HG02571 (cell line): ENCODE data around the gene GPR75.
"Not testable (repeated sequence)": the region's sequence is repeated elsewhere in the genome, so short reads cannot be mapped to it uniquely, and the experiment has no call there.

Source experiments
- ATAC-seq: cut with Tn5 transposase; IDR thresholded peaks from one replicate; pipeline ENCODE4 v1.9.1; 2021; ENCODE audit warnings: mild to moderate bottlenecking, moderate library complexity; ENCODE audit not compliant: unreplicated experiment

The GPR75 gene

GRCh38 chr2:53854678-53855077 is 5.1 kb downstream of the GPR75 start:
- no peak for ATAC-seq

DNA sequence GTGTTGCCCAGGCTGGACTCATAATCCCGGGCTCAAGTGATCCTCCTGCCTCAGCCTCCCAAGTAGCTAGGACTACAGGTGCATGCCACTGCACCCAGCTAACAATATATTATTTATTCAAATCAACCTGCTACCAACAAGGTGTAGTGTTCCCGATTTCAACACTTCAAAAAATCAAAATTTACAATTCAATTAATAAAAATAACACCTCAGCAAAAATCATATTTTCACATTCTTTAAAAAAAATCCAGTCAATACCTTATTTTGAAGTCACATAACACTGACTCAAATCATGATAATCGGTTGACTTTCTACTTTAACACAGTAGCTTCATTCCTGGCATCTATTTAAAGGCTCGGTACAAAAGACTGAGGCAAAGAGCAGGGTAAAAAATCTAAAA is 7.2 kb downstream of the GPR75 start:
- no peak for ATAC-seq

GRCh38 chr2:53851052-53851757 is 8.6 kb downstream of the GPR75 start:
- ATAC-seq, result not testable (repeated sequence)

DNA sequence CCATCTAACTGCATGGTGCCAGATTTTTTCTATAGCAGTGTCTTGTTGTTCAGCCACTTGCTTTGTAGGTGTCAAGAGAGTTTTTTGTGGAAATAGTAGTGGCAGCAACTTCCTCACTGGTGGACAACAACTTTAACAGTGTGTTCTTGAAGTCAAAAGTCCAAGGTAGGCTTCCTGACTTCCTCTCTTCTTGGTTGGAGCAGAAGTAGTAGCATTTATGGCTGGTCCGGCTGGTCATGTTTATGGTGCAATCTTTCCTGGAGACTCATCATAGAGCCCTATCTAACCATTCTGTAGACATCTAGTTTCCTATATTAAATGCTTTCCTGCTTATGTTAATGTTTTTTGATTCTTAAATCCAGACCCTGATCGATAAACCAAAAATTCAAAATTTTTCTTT is 11.7 kb downstream of the GPR75 start:
- no peak for ATAC-seq

DNA sequence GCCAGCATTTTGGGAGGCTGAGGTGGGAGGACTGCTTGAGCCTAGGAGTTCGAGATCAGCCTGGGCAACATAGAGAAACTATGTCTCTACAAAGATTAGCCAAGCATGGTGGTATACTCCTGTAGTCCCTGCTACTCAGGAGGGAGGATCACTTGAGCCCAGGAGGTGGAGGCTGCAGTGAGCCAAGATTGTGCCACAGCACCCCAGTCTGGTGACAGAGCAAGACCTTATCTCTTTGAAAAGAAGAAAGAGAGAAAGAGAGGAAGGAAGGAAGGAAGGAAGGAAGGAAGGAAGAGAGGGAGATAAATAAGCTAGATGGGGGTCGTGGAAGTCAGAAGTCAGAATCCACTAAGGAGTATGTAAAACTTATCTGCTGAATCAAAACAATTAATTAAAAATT is 16.2 kb downstream of the GPR75 start:
- ATAC-seq, result no peak

DNA sequence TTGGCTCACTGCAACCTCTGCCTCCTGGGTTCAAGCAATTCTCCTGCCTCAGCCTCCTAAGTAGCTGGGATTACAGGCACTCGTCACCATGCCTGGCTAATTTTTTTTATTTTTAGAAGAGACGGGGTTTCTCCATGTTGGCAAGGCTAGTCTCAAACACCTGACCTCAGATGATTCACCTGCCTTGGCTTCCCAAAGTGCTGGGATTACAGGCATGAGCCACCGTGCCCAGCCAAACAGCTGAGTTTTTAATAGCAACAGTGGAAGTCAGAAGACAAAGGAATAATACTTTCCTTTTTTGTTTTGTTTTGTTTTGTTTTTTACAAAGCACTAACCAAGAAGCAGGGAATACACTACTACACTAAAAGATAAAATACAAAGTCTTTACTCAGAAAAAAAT is 16.9 kb downstream of the GPR75 start:
- ATAC-seq, result no peak

DNA sequence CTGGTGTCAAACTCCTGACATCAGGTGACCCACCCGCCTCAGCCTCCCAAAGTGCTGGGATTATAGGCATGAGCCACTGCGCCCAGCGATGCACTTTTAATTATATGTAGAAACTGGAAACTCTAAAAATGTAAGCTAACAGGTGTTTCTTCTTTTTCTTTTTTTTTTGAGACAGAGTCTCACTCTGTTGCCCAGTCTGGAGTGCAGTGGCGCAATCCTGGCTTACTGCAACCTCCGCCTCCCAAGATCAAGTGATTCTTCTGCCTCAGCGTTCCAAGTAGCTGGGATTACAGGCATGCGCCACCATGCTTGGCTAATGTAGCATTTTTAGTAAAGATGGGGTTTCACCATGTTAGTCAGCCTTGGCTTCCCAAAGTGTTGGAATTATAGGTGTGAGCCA is 18.1 kb downstream of the GPR75 start:
- ATAC-seq, result not testable (repeated sequence)

- no peak for ATAC-seq
Measured at GRCh38 chr2:53840580-53840979, 19.2 kb downstream of the GPR75 start.

DNA sequence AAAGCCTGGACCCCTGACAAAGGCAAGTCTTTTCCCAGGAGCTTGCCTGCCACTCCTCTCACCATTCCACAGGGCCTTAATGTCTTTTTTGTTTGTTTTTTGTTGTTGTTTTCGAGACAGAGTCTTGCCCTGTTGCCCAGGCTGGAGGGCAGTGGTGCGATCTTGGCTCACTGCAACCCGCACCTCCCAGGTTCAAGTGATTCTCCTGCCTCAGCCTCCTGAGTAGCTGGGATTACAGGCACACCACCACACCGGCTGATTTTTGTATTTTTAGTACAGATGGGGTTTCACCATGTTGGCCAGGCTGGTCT is 29.8 kb downstream of the GPR75 start:
- ATAC-seq, result not testable (repeated sequence)

GRCh38 chr2:53829273-53829979 is 30.3 kb downstream of the GPR75 start:
- no peak for ATAC-seq

DNA sequence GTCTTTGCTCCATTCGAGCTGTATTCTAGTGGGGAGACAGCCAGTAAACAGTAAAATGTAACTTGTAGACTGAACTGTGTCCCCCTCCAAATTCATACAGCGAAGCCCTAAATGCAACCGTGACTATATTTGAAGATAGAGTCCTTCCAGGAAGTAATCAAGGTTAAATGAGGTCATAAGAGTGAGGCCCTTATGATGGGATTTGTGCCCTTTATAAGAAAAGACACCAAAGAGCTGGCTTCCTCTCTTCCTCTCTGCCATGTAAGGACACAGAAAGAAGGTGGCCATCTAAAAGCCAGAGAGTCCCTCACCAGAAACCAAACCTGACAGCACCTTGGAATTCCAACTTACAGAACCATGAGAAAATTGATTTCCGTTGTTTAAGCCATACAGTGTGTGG is 31.4 kb downstream of the GPR75 start:
- ATAC-seq, result no peak

DNA sequence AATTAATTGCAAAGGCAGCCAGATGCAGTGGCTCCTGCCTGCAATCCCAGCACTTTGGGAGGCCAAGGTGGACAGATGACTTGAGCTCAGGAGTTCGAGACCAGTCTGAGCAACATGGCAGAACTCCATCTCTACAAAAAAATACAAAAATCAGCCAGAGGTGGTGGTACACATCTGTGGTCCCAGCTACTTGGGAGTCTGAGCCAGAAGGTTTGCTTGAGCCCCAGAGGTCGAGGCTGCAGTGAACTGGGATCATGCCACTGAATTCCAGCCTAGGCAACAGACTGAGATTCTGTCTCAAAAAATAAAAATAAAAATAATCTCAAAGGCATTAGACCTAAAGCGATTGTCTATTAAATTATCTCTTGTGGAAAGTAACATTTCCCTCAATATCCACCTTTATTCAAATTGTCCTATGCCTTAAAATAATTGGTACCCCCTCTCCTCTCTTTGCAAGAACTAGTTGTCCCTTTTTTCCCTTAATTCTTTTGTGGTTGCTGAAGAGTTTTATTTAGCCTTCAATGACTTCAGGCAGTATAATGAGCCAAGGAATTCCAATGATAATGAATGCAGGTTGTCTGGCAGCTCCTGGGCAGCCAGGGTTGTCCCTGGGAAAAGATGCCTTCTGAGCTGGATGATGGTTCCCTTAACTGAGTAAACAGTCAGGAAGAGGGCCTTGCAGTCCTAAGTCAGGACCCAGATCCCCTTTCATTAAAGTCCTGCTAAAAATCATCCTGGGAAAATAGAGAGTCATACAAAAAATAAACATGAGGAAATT is 32.2 kb downstream of the GPR75 start:
- no peak for ATAC-seq

- no peak for ATAC-seq
Measured at GRCh38 chr2:53826587-53827397, 33.0 kb downstream of the GPR75 start.

DNA sequence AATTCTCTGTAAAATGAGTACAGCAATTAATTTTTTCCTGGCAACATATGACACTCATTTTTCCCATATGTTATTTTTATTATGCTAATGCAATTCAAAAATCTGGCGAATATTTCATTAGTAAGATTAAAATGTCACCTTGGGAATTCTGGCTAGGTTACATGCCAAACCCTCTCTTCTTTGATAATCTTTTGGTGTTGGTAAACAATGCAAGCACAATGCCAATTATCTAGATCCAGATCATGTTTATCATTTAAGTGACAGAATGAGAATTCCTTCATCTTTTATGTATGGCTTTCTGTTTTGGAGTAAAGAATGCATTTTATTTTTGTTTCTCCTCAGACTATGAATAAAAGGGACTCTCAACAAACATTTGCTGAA is 33.7 kb downstream of the GPR75 start:
- ATAC-seq, result no peak

DNA sequence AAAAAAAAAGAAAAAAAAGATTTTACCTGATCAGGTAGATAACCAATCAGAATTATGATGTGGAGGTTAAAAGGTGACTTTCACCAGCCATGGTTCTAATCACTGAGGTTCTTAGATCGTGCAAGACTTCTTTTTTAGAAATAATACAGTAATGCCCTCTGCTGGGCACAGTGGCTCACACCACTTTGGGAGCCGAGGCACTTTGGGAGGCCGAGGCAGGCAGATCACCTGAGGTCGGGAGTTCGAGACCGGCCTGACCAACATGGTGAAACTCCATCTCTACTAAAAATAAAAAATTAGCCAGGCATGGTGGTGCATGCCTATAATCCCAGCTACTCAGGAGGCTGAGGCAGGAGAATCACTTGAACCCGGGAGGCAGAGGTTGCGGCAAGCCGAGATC is 36.1 kb downstream of the GPR75 start:
- not testable (repeated sequence) for ATAC-seq

DNA sequence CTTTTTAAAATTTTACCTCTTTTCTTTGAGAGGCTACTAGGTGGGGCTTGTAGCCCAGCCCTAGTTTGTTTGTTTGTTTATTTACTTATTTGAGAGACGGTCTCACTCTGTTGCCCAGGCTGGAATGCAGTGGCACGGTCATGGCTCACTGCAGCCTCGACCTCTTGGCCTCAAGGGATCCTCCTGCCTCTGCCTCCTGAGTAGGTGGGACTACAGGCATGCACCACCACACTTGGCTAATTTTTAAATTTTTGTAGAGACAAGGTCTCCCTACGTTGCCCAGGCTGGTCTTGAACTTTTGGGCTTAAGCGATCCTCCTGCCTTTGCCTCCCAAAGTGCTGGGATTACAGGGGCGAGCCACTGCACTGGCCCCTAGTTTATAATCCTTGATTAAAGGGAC is 38.0 kb downstream of the GPR75 start:
- ATAC-seq, result no peak

- ATAC-seq, result no peak
Measured at GRCh38 chr2:53820711-53821110, 39.1 kb downstream of the GPR75 start.

- ATAC-seq, result no peak
Measured at GRCh38 chr2:53820048-53820447, 39.7 kb downstream of the GPR75 start.

- no peak for ATAC-seq
Measured at GRCh38 chr2:53819634-53820033, 40.1 kb downstream of the GPR75 start.

GRCh38 chr2:53818854-53819435 is 40.8 kb downstream of the GPR75 start:
- ATAC-seq, result no peak

GRCh38 chr2:53813151-53813550 is 46.6 kb downstream of the GPR75 start:
- ATAC-seq, result no peak
